ENCODE results near the gene GNB1. TPM values are rescaled to one million over a fixed set of nuclear protein-coding genes. Genes with fewer than 3 reads are reported as not detected.

The GNB1 gene
- total and polyA plus RNA-seq, 9 of the 15 experiments (the other 6 are each of a cell fraction or from before 2014, with no cell fraction given), result 34.3 to 388 (median 114) TPM

- 0 out of 2 replicates have a peak, but pooled peaks have one; percentile 27 for TF ChIP-seq ZSCAN32 (CRISPR knock-in tag; IDR thresholded peaks at IDR 0.05)
- TF ChIP-seq ZNF584 (CRISPR knock-in tag; IDR thresholded peaks at IDR 0.05; ENCODE audit: low read depth), result peak; percentile 69; the same call in 1 of the 2 replicates
- no peak for TF ChIP-seq ESRRB (CRISPR knock-in tag; IDR thresholded peaks at IDR 0.05; ENCODE audit: borderline replicate concordance)
- TF ChIP-seq BCOR (IDR thresholded peaks at IDR 0.05), result no peak
- no peak for TF ChIP-seq NUFIP1 (IDR thresholded peaks at IDR 0.05; ENCODE audit: partially characterized antibody)
- TF ChIP-seq RFX7 (CRISPR knock-in tag; IDR thresholded peaks at IDR 0.05), result no peak
- no peak for TF ChIP-seq CHCHD3 (CRISPR knock-in tag; IDR thresholded peaks at IDR 0.05)
- TF ChIP-seq MIER1 (IDR thresholded peaks at IDR 0.05; ENCODE audit: low read depth), result no peak
- TF ChIP-seq ATF3 (IDR thresholded peaks at IDR 0.05), result peak; percentile 75; the same call in 1 of the 2 replicates
- no peak for TF ChIP-seq ATF3 (CRISPR knock-in tag; conservative IDR thresholded peaks at IDR 0.05)
- no peak for TF ChIP-seq ZNF347 (CRISPR knock-in tag; IDR thresholded peaks at IDR 0.05; ENCODE audit: low read depth)
- TF ChIP-seq, protein P1, sequence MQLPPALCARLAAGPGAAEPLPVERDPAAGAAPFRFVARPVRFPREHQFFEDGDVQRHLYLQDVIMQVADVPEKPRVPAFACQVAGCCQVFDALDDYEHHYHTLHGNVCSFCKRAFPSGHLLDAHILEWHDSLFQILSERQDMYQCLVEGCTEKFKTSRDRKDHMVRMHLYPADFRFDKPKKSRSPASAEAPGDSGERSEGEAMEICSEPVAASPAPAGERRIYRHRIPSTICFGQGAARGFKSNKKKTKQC (CRISPR knock-in tag; IDR thresholded peaks at IDR 0.05), result peak; percentile 14; the same call in 1 of the 2 replicates
- TF ChIP-seq ZNF589 (CRISPR knock-in tag; IDR thresholded peaks at IDR 0.05; ENCODE audit: low read depth), result peak; percentile 64; the same call in 1 of the 2 replicates
- no peak for TF ChIP-seq EHMT2 (IDR thresholded peaks at IDR 0.05)
- no peak for TF ChIP-seq BACH1 (tag; IDR thresholded peaks at IDR 0.05)
- peak; percentile 87; the same call in 1 of the 2 replicates for TF ChIP-seq DMBX1 (CRISPR knock-in tag; IDR thresholded peaks at IDR 0.05; ENCODE audit: borderline replicate concordance)
- no peak for TF ChIP-seq PCBP1 (IDR thresholded peaks at IDR 0.05; ENCODE audit: low read depth, low read length, poor library complexity, severe bottlenecking)
- TF ChIP-seq, protein P2, sequence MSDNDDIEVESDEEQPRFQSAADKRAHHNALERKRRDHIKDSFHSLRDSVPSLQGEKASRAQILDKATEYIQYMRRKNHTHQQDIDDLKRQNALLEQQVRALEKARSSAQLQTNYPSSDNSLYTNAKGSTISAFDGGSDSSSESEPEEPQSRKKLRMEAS (CRISPR knock-in tag; IDR thresholded peaks at IDR 0.05), result peak; percentile 32; the same call in 1 of the 2 replicates
- no peak for TF ChIP-seq KLF10 (CRISPR knock-in tag; IDR thresholded peaks at IDR 0.05)
- peak; percentile 94 for TF ChIP-seq L3MBTL2 (IDR thresholded peaks at IDR 0.05)
- TF ChIP-seq, protein P3, sequence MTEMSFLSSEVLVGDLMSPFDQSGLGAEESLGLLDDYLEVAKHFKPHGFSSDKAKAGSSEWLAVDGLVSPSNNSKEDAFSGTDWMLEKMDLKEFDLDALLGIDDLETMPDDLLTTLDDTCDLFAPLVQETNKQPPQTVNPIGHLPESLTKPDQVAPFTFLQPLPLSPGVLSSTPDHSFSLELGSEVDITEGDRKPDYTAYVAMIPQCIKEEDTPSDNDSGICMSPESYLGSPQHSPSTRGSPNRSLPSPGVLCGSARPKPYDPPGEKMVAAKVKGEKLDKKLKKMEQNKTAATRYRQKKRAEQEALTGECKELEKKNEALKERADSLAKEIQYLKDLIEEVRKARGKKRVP (CRISPR knock-in tag; IDR thresholded peaks at IDR 0.05), result peak; percentile 89
- no peak for TF ChIP-seq FOXK2 (conservative IDR thresholded peaks at IDR 0.05 in 1 of 2, IDR thresholded peaks at IDR 0.05 in 1 of 2; ENCODE audit: low read depth in 2 of 2)
These were observed 16.3 kb upstream of the GNB1 start (continued) for GRCh38 chr1:1907098-1907736.
